Breast epithelium (tissue), 4 donors: ENCODE data around the gene DENND5B. TPM values are rescaled to one million over a fixed set of nuclear protein-coding genes. Genes with fewer than 3 reads are reported as not detected.

Source experiments
- DNase-seq, 2 donors: peaks; one replicate each; pipeline ENCODE4 v3.0.0-alpha.2; 2019; ENCODE audit warnings: low spot score in 2 of 2
- H3K27ac ChIP-seq, 2 donors: fragments of 200-600 bp; sonication (generic) in 1 of 2; one replicate each; pipeline ENCODE4 v1.5.1; 2016 to 2019; ENCODE audit warnings: mild to moderate bottlenecking in 1 of 2
- H3K27me3 ChIP-seq, 2 donors: fragments of 200-600 bp; sonication (generic) in 1 of 2; one replicate each; pipeline versions ENCODE4 v1.5.1 to v1.6.0; 2017 to 2019; ENCODE audit warnings: control low read depth in 1 of 2, mild to moderate bottlenecking in 1 of 2
- H3K36me3 ChIP-seq: fragments of 200-600 bp; one replicate; pipeline ENCODE4 v1.5.1; 2019
- H3K4me1 ChIP-seq, 2 donors: fragments of 200-600 bp; sonication (generic); one replicate each; pipeline ENCODE4 v1.5.1; 2016 to 2019; ENCODE audit warnings: control low read depth in 1 of 2
- H3K4me3 ChIP-seq, 3 donors: fragments of 200-600 bp; sonication (generic); 1 replicate in 2 of 3; 2 replicates in 1 of 3; pipeline ENCODE4 v1.5.1; 2016 to 2019; ENCODE audit warnings: mild to moderate bottlenecking in 3 of 3, moderate library complexity in 2 of 3
- H3K9me3 ChIP-seq, 2 donors: fragments of 200-600 bp; sonication (generic) in 1 of 2; one replicate each; pipeline ENCODE4 v1.5.1; 2016 to 2019; ENCODE audit warnings: control low read depth in 1 of 2
- CTCF ChIP-seq, 3 donors: fragments of 450-650 bp; IDR thresholded peaks; one replicate each; pipeline ENCODE4 v1.5.1; 2016 to 2017; ENCODE audit warnings: antibody characterized with exemption in 3 of 3, mild to moderate bottlenecking in 3 of 3, moderate library complexity in 3 of 3
- POLR2A ChIP-seq: fragments of 450-650 bp; IDR thresholded peaks from one replicate; pipeline ENCODE4 v1.6.1; 2016; ENCODE audit warnings: antibody characterized with exemption, mild to moderate bottlenecking, moderate library complexity
- POLR2AphosphoS5 ChIP-seq, 3 donors: sonication (generic); formaldehyde crosslinking; IDR thresholded peaks; one replicate each; pipeline ENCODE4 v1.6.1; 2017; ENCODE audit warnings: antibody characterized with exemption in 3 of 3
- intact Hi-C: fragments of 100-400 bp; cut with DNase I; formaldehyde crosslinking; loops from one replicate; pipeline ENCODE4 v1.15.1; 2023; ENCODE audit warnings: low total_unique reads
- total RNA-seq, 3 donors: library from RNA; depleted of rRNA; stranded (reverse); fragments of >200 nt; gene quantifications; one replicate each; pipeline ENCODE4 v1.1.0, GENCODE V29; 2016

Gene DENND5B
- total RNA-seq, 3 donors from 2014 or later: 16.0 to 18.7 (median 17.7) TPM

- Histone ChIP-seq H3K4me1 (no peaks in the 10 kb centered on the region), H3K27ac (no peak overlapping the region), H3K36me3 (no peaks in the 10 kb centered on the region), H3K9me3 (no peaks in the 10 kb centered on the region), H3K27me3 (no peaks in the 10 kb centered on the region), H3K4me3 (no peak overlapping the region)
- intact Hi-C loops: no loop called here
- TF ChIP-seq POLR2AphosphoS5 (IDR thresholded peaks at IDR 0.05): no peak
- TF ChIP-seq POLR2A: no peak
- no peak for TF ChIP-seq CTCF (IDR thresholded peaks at IDR 0.05)
- DNase-seq: no peak
Observed at GRCh38 chr12:31342286-31342685, 248.7 kb downstream of the DENND5B start.

DNA sequence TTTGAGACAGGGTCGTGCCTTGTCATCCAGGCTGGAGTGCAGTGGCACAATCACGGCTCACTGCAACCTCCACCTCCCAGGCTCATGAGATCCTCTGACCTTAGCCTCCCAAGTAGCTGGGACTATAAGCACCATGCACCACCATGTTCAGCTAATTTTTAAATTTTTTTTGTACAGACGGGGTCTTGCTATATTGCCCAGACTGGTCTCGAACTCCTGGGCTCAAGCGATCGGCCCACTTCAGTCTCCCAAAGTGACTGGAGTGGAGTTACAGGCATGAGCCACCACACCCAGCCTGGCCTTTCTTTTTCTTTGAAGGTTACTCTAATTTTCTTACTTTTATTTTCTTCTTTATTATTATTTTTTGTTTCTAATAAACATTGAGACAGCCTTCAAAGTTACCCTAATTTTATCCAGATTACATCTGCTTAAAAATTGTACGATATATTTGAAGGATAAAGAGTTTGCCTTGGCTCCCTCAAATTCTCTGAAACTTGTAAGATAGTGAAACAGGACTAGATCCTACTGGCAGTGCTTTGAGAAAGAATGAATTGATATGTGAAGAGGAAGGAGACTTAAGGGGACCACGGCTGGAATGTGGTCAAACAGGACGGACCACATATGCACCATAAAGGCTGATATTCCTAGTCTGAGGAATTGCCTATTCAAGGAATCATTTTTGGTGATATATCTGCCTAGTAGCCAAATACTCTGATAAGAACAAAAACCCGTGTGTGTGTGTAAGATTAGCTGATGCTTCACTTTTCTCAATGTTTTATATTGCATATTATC lies 250.9 kb downstream of the DENND5B start:
- Histone ChIP-seq H3K4me3 (no peak overlapping the region), H3K27me3 (no peaks in the 10 kb centered on the region), H3K27ac (no peak overlapping the region), H3K36me3 (no peaks in the 10 kb centered on the region), H3K9me3 (no peaks in the 10 kb centered on the region), H3K4me1 (no peaks in the 10 kb centered on the region)
- DNase-seq: no peak
- intact Hi-C loops: no loop called here
- TF ChIP-seq POLR2AphosphoS5 (IDR thresholded peaks at IDR 0.05): no peak
- no peak for TF ChIP-seq CTCF (IDR thresholded peaks at IDR 0.05)
- TF ChIP-seq POLR2A: no peak

DNA sequence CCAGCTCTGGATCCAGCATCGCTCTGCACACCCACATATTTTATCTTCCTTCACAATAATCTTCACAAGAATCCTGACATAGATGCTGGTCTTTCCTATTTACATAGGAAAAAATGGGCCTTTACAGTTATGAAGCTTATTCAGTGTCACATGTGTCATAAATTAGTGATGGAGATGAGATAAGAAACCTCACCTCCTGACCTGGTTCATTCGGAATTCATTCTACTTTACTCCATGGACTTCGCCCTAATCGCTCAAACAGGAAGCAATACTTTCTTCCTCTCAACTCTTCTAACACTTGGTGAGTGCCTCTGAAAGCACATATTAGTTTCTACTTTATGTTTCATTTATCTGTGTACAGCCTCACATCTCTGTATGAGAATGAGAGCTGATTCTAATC lies 253.0 kb downstream of the DENND5B start:
- no peaks in the 10 kb centered on the region for H3K4me1 ChIP-seq
- H3K27ac ChIP-seq: no peak overlapping the region
- H3K4me3 ChIP-seq: no peak overlapping the region
- TF ChIP-seq CTCF (IDR thresholded peaks at IDR 0.05) (no peak), POLR2A (no peak), POLR2AphosphoS5 (IDR thresholded peaks at IDR 0.05) (no peak)
- DNase-seq: no peak
- H3K36me3 ChIP-seq: no peaks in the 10 kb centered on the region
- no peaks in the 10 kb centered on the region for H3K9me3 ChIP-seq
- H3K27me3 ChIP-seq: no peaks in the 10 kb centered on the region
- intact Hi-C loops: no loop called here

Other genes with a start within 250 kb of the DENND5B start
- 1 to 10 TPM; 3.0 to 4.9 (median 4.8) TPM for gene ETFBKMT, start 68.6 kb upstream of the DENND5B start, total RNA-seq
- gene AMN1, start 137.9 kb upstream of the DENND5B start, total RNA-seq: 10 to 100 TPM; 10.9 to 23.7 (median 16.4) TPM